HG03432 (cell line): ENCODE results near the gene DNAH9.

Experiments used
- ATAC-seq: cut with Tn5 transposase; IDR thresholded peaks from one replicate; pipeline ENCODE4 v1.9.1; 2021; ENCODE audit warnings: mild to moderate bottlenecking, moderate library complexity; ENCODE audit not compliant: unreplicated experiment

DNAH9 gene

DNA sequence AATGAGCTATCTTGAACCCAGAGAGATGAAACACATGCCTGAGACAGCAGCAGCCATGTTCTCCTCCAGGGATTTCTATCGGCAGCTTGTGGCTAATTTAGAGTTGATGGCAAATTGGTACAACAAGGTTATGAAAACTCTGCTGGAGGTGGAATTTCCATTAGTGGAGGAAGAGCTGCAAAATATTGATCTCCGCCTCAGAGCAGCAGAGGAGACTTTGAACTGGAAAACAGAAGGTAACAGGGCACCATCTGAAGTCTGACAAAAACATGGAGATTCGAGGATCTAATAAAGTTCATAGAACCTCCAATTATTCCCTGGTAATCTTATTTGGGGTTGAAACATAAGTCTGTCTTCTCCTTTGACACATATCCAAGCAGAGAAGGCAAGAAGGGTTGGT is 52.8 kb downstream of the DNAH9 start:
- ATAC-seq = no peak

DNA sequence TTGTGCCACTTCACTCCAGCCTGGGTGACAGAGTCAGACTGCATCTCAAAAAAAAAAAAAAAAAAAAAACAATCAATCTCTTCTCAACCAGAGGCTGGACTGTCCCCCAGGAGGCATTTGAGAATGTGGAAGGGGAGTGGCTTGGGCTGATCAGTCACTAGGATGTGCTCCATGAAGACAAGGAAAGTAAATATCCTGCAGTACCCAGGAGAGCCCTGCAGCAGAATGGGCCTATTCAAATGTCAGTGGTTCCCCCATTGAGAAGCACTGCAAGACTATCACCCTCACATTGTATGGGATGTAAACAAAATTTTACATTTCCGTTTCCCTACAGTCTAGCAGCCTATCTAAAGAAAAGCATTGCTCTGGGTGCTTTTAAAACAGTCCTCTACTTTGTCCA is 70.3 kb downstream of the DNAH9 start:
- ATAC-seq = no peak

DNA sequence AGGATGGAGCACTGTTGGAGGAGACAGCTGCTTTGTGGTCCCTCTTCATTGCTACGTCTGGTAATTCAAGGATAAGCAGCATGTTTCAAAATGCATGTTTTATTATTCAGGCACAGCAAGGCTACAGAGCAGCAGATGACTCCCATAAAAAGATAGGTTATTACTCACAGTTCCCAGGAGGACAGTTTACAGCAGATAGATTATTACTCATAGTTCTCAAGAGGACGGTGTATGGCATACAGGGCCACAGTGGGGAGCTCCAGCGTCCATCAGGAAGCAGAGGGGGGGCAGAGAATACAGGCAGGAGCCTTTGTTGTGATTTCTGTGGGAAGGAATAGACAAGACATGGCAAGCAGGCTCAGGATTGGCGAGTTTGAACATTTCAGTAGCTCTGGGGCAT is 72.9 kb downstream of the DNAH9 start:
- ATAC-seq = no peak

GRCh38 chr17:11682646-11683045 is 84.4 kb downstream of the DNAH9 start:
- no peak for ATAC-seq

- ATAC-seq = no peak
These were observed 92.4 kb downstream of the DNAH9 start for GRCh38 chr17:11690681-11691080.

GRCh38 chr17:11692688-11693087 is 94.4 kb downstream of the DNAH9 start:
- no peak for ATAC-seq

- ATAC-seq = no peak
These were observed 95.0 kb downstream of the DNAH9 start for GRCh38 chr17:11693284-11693683.

DNA sequence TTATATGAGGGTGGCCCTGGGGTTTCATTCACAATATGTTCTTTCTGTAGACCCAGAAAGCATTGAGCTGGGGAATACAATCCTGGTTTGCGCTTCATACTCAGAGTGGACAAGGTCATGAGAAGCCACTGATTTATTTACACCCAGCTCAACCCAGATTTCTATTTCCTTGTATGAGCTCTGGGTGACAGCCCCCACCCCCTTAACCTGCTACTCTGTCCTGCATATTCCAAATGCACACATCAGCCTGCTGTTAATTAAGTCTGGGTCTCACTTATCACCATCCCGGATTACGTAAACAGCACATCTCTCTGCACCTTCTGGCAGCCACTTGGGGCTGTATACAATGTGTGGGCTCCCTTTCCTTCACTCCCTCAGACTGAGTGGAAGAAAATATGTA is 102.4 kb downstream of the DNAH9 start:
- no peak for ATAC-seq

GRCh38 chr17:11701911-11702310 is 103.6 kb downstream of the DNAH9 start:
- ATAC-seq = no peak

- ATAC-seq = no peak
These were observed 105.8 kb downstream of the DNAH9 start for GRCh38 chr17:11704041-11704440.

DNA sequence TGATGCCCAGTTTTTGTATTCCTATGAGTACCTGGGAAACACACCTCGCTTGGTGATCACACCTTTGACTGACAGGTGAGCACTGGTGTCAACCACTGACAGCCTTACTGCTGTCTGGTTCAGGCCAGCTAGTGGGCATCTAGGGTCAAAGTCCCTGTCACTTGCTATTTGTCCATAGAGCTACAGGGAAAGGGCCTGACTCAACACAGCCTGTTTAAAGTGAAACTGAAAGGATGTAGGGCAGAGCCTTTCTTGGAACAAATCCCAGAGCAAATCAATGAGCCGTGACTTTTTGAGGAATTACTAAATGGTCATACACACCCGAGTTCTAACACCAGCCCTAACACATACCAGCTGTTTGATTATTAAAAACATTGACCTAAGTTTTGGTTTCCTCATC is 106.8 kb downstream of the DNAH9 start:
- no peak for ATAC-seq

GRCh38 chr17:11707586-11707985 is 109.3 kb downstream of the DNAH9 start:
- ATAC-seq = no peak

DNA sequence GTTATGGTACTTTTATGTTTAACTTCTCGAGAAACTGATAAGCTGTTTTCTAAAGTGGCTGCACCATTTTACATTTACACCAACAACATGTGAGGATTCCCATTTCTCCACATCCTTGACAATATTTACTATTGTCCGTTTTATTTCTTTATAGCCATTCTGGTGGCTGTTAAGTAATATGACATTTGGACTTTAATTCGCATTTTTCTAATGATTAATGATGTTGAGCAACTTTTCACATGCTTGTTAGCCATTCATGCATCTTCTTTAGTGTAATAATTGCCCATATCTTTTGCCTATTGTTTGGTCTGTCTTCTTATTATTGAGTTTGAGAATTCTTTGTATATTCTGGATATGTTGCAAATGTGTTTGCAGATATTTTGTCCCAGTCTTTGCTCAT is 114.2 kb downstream of the DNAH9 start:
- ATAC-seq = no peak

DNA sequence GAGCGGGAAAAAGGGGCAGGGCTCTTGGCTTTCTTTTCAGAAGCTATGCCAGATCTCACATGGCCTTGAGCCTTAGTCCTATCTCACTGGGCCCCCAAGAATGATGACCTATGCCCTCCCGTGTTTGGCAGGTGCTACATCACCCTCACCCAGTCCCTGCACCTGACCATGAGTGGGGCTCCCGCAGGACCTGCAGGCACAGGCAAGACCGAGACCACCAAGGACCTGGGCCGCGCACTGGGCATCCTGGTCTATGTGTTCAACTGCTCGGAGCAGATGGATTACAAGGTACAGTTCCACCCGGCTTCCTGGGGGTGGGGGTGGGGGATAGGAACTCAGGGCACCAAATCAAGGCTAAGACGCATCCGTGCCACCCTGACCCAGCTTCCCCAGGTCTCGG is 120.9 kb downstream of the DNAH9 start:
- ATAC-seq = no peak

DNA sequence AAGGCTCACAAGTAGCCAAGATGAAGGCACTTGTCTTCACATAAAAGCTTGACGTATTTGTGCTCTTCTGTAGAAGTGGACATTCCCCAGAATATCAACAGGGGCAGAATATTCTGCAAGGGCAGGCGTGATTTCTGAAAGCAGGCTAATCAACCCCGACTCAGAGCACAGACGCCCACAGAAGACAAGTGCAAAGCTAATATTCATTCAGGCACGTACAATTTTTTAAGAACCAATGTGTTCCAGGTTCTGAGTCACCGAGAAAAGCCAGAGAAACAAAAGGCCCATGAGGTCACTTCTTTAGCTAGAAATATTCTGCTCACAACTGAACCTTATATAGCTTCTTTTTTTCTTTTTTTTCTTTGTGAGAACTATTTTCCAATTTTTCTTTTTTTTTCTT is 121.6 kb downstream of the DNAH9 start:
- no peak for ATAC-seq

DNA sequence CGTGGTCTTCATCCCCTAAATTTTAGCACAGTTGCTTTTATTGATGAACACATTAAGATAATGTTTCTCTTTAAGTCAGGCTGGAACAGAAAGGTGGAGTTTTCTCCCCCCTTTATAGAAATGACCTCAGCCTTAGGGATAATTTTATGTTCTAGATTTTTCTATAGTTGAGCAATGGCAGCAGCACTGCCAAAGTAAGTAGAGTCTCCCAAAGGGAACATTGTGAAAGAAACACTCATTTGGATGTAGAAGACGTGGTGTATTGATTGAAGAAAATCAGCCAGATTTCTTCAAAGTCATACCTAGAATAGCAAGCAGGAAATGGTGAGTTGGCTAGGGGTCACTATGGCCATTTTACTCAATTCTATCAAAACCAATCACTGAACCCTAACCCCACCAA is 122.5 kb downstream of the DNAH9 start:
- ATAC-seq = no peak

DNA sequence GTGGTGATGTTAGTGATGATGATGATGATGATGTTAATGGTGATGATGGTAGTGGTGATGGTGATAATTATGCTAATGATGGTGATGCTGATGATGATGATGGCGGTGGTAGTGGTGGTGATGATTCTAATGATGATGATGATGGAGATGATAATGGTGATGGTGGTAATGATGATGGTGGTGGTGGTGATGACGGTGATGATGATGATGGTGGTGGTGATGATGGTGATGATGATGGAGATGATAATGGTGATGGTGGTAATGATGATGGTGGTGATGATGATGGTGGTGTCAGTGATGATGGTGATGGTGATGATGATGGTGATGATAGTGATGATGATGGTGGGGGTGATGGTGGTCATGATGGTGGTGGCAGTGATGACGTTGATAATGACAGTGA is 132.5 kb downstream of the DNAH9 start:
- no peak for ATAC-seq

GRCh38 chr17:11736613-11737312 is 138.5 kb downstream of the DNAH9 start:
- no peak for ATAC-seq

GRCh38 chr17:11737313-11737679 is 139.0 kb downstream of the DNAH9 start:
- no peak for ATAC-seq

GRCh38 chr17:11738151-11738550 is 139.9 kb downstream of the DNAH9 start:
- ATAC-seq = no peak

GRCh38 chr17:11739351-11739750 is 141.1 kb downstream of the DNAH9 start:
- no peak for ATAC-seq

GRCh38 chr17:11739848-11740247 is 141.6 kb downstream of the DNAH9 start:
- ATAC-seq = no peak

GRCh38 chr17:11742886-11743285 is 144.6 kb downstream of the DNAH9 start:
- no peak for ATAC-seq
